Activated CD4-positive, alpha-beta T cell treated with anti-CD3 and anti-CD28 coated beads, Interleukin-2, amount 50 U/mL, for 1 hour (primary cell): Measurements from ENCODE around the gene MB21D2.
"Not testable (repeated sequence)": the region's sequence is repeated elsewhere in the genome, so short reads cannot be mapped to it uniquely, and the experiment has no call there.

Experiments
- DNase-seq: peaks from one replicate; pipeline ENCODE4 v3.0.0-alpha.2; 2020

MB21D2 gene

DNA sequence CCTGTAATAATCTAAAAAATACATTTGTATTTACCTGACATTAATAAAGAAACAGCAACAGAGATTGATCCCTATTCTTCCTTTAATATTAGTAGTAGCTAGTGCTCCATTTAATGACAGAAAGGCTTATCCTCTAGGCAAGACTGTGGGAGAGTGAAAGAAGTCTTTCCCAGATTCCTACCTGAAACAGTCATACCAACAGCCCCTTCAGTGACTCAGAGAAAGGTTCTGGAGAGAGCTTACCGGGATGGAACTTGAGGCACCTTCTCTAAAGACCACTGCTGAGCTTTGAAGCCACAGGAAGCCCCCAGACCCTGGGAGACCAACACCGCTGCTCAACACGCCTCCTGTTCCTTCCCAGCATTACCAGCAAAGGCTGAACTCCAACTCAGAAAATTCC, 123.4 kb downstream of the MB21D2 start:
- DNase-seq, result no peak

DNA sequence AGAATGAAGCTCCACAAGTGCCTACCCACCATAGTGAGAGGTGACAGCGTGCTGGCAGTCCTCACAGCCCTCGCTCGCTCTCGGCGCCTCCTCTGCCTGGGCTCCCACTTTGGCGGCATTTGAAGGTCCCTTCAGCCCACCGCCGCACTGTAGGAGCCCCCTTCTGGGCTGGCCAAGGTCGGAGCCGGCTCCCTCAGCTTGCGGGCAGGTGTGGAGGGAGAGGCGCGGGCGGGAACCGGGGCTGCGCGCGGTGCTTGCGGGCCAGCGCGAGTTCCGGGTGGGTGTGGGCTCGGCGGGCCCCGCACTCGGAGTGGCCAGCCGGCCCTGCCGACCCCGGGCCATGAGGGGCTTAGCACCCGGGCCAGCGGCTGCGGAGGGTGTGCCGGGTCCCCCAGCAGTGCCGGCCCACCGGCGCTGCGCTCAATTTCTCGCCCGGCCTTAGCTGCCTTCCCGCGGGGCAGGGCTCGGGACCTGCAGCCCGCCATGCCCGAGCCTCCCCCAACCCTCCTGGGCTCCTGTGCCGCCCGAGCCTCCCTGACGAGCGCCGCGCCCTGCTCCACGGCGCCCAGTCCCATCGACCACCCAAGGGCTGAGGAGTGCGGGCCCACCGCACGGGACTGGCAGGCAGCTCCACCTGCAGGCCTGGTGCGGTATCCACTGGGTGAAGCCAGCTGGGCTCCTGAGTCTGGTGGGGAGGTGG, 128.7 kb downstream of the MB21D2 start:
- DNase-seq, result not testable (repeated sequence)

- DNase-seq, result no peak
Measured at GRCh38 chr3:192778508-192778907, 139.1 kb downstream of the MB21D2 start.

GRCh38 chr3:192774341-192774740, 143.3 kb downstream of the MB21D2 start:
- not testable (repeated sequence) for DNase-seq

DNA sequence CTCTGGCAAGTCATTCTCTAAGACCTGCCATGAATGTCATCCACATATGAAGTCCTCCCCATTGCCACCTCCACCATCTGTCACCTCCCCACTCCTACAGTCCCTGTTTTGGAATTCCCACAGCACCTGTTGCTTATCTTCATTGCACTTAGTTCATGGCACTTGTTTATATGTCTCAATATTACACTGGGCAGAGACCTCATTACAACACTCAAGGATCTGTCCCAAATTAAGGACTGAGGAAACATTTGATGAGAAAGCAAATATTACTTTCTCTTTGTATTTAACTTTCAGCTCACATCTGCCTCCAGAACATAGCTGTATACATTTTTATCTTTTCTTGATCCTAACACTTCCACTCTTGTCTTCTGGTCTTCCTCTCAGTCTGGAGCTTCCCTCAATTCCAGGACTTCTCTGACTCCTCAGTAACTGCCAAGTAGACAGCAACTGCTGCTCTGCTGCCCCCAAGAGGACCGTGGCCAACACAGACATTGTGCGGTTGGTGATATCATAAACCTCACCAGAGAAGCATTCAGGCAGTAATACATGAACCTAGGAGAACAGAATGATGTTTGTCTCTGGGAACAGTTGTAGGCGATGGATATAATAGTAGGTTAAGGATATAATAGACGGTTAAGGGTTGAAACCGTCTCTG, 145.3 kb downstream of the MB21D2 start:
- no peak for DNase-seq

DNA sequence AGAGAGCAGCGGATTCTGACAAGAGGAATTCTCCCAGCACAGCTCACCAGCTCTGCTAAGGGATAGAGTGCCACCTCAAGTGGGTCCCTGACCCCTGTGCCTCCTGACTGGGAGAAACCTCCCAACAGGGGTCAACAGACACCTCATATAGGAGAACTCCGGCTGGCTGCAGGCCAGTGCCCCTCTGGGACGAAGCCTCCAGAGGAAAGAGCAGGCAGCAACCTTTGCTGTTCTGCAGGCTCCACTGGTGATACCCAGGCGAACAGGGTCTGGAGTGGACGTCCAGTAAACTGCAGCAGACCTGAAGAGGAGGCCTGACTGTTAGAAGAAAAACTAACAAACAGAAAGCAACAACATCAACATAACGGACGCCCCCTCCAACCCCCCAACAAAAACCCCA, 159.0 kb downstream of the MB21D2 start:
- no peak for DNase-seq

- DNase-seq, result no peak
Measured at GRCh38 chr3:192751148-192751547, 166.5 kb downstream of the MB21D2 start.

DNA sequence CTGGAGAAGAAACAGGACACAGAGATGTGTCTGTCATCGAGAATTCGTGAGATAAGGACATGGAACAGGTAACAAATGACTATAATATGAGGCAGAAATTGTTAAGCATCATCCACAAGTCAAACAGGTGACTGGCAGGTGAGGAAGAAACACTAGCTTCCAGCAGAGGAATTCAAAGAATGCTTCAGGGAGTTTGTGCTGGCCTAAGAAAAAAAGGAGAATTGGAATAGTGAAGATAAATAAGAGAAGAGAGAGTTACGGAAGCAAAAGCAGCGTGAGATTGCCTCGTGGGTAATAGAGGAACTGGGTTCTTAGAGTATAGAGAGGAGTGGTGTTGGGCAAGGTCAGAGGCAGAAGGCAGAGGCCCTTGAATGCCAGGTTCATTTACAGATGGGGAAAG, 167.5 kb downstream of the MB21D2 start:
- DNase-seq, result no peak

- DNase-seq, result no peak
Measured at GRCh38 chr3:192747746-192748145, 169.9 kb downstream of the MB21D2 start.

DNA sequence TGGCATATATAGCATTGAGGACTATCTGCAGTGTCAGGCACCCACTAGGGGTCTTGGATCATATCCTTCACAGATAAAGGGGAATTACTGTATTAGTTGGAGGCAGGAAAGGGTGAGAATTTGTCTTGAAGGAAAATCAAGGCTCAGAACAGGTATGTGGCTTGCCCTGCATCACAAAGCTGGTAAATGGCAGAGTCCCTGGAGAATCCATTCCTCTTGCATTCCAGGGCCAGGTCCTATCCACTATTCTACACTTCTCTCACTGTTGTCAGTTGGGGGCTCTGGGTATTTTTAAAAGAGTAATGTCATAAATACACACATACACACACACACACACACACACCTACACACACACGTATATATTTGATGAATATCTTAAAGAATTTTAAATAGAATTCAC, 170.5 kb downstream of the MB21D2 start:
- DNase-seq, result no peak
